PC-3 (cell line): ENCODE data around the gene HEXIM1. TPM values are rescaled to one million over a fixed set of nuclear protein-coding genes. Genes with fewer than 3 reads are reported as not detected.

Experiments used
- ATAC-seq: fragments of 200-7000 bp; cut with Tn5 transposase; 2 replicates; pipeline ENCODE4 v1.9.1; 2020; ENCODE audit warnings: mild to moderate bottlenecking, moderate library complexity
- Bru-seq: library from RNA; stranded (reverse); fragments of 400-500 nt; gene quantifications from one replicate; lab custom pipeline; 2021; lab: Mats Ljungman, UMichigan
- BruChase-seq, 2 experiments: library from RNA; stranded (reverse); fragments of 400-500 nt; gene quantifications; one replicate each; lab custom pipeline; 2021; lab: Mats Ljungman, UMichigan
- BruUV-seq: library from RNA; stranded (reverse); fragments of 400-500 nt; replicated peaks from 2 replicates; lab custom pipeline; 2021; lab: Mats Ljungman, UMichigan
- CTCF ChIA-PET: fragments of 300-600 bp; sonication (Branson Sonifier 250); formaldehyde crosslinking; loops from one replicate; lab custom pipeline; 2022; ENCODE audit warnings: antibody characterized with exemption; lab: Charles Lee
- POLR2A ChIA-PET: fragments of 300-600 bp; sonication (Branson Sonifier 250); formaldehyde crosslinking; loops from one replicate; lab custom pipeline; 2022; ENCODE audit warnings: antibody characterized with exemption; ENCODE audit not compliant: unreplicated experiment; lab: Charles Lee
- DNase-seq: peaks from one replicate; pipeline ENCODE4 v3.0.0-alpha.2; 2015
- H2AFZ ChIP-seq: fragments of 300-600 bp; sonication (generic); 2 replicates; pipeline ENCODE4 v1.6.0; 2016; ENCODE audit warnings: antibody characterized with exemption, low read length
- H3F3A ChIP-seq: fragments of 300-600 bp; sonication (generic); one replicate; pipeline ENCODE4 v1.6.0; 2017; ENCODE audit warnings: antibody characterized with exemption, low read length, control low read depth, mild to moderate bottlenecking; ENCODE audit not compliant: unreplicated experiment
- H3K27ac ChIP-seq: fragments of 300-600 bp; sonication (generic); 2 replicates; pipeline ENCODE4 v1.5.1; 2016; ENCODE audit warnings: mild to moderate bottlenecking, low read length
- H3K27me3 ChIP-seq: fragments of 300-600 bp; sonication (generic); 2 replicates; pipeline ENCODE4 v1.6.1; 2016; ENCODE audit warnings: low read length, mixed read lengths
- H3K36me3 ChIP-seq: fragments of 300-600 bp; sonication (generic); 2 replicates; pipeline ENCODE4 v1.6.1; 2016; ENCODE audit warnings: low read depth, mixed run types, low read length, mixed read lengths
- H3K4me1 ChIP-seq: fragments of 300-600 bp; sonication (generic); 2 replicates; pipeline ENCODE4 v1.5.1; 2016; ENCODE audit warnings: low read length; ENCODE audit not compliant: insufficient read depth
- H3K4me2 ChIP-seq: fragments of 300-600 bp; sonication (generic); 2 replicates; pipeline ENCODE4 v1.6.0; 2016; ENCODE audit warnings: low read length
- H3K4me3 ChIP-seq: fragments of 300-600 bp; sonication (generic); 2 replicates; pipeline ENCODE4 v1.5.1; 2016; ENCODE audit warnings: mild to moderate bottlenecking, low read length, mixed read lengths
- H3K79me2 ChIP-seq: fragments of 300-600 bp; sonication (generic); 2 replicates; pipeline ENCODE4 v1.6.1; 2017; ENCODE audit warnings: low read length, mixed read lengths
- H3K9ac ChIP-seq: fragments of 300-600 bp; sonication (generic); 2 replicates; pipeline ENCODE4 v1.6.0; 2016; ENCODE audit warnings: mild to moderate bottlenecking, low read length
- H3K9me2 ChIP-seq: fragments of 300-600 bp; sonication (generic); replicated peaks from 2 replicates; pipeline ENCODE4 v1.6.1; 2016; ENCODE audit warnings: mixed run types, low read length, mixed read lengths
- H3K9me3 ChIP-seq: fragments of 300-600 bp; sonication (generic); 2 replicates; pipeline ENCODE4 v1.6.1; 2016; ENCODE audit warnings: low read length, mixed read lengths
- H4K20me1 ChIP-seq: fragments of 300-600 bp; sonication (generic); 2 replicates; pipeline ENCODE4 v1.6.1; 2016; ENCODE audit warnings: low read length, mixed read lengths
- EZH2 ChIP-seq: fragments of 300-600 bp; sonication (generic); IDR thresholded peaks from one replicate; pipeline ENCODE4 v1.6.1; 2017; ENCODE audit warnings: antibody characterized with exemption, mild to moderate bottlenecking, low read length; ENCODE audit not compliant: unreplicated experiment
- EZH2phosphoT487 ChIP-seq: fragments of 300-600 bp; sonication (generic); IDR thresholded peaks from 2 replicates; pipeline ENCODE4 v1.6.1; 2018; ENCODE audit warnings: mild to moderate bottlenecking, antibody characterized with exemption, low read length, borderline replicate concordance
- intact Hi-C: fragments of 100-400 bp; cut with micrococcal nuclease; formaldehyde crosslinking; loops from 2 replicates; pipeline ENCODE4 v1.9.0; 2023
- long read RNA-seq: library from polyadenylated mRNA; unstranded; transcript quantifications from one replicate; pipeline ENCODE4 v2.0.0, GENCODE V29; 2021; ENCODE audit not compliant: unreplicated experiment
- total RNA-seq: library from RNA; depleted of rRNA; stranded (reverse); fragments of >200 nt; gene quantifications from 2 replicates; pipeline ENCODE4 v1.2.3, GENCODE V29; 2014; rRNA removed
- TF ChIP-seq, protein P1 (sequence below): fragments of 300-600 bp; sonication (generic); conservative IDR thresholded peaks from 2 replicates; pipeline ENCODE4 v1.5.1; 2017; ENCODE audit warnings: antibody characterized with exemption, low read depth, mild to moderate bottlenecking, low read length

HEXIM1 gene, protein sequence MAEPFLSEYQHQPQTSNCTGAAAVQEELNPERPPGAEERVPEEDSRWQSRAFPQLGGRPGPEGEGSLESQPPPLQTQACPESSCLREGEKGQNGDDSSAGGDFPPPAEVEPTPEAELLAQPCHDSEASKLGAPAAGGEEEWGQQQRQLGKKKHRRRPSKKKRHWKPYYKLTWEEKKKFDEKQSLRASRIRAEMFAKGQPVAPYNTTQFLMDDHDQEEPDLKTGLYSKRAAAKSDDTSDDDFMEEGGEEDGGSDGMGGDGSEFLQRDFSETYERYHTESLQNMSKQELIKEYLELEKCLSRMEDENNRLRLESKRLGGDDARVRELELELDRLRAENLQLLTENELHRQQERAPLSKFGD
- 47.3 and 59.0 TPM in 2 replicates for total RNA-seq
- Bru-seq, nascent RNA = percentile 98 among the genes with signal in this experiment
- percentile 99 among the genes with signal in this experiment for BruChase-seq, experiment 1, labeled RNA remaining after a 6-hour chase
- BruChase-seq, experiment 2, labeled RNA remaining after a 2-hour chase = percentile 99 among the genes with signal in this experiment
- long read RNA-seq, transcript HEXIM1-201 (1 exons, 3,600 nt) = major isoform, 137 of 139 reads
- long read RNA-seq, partial matches to known transcripts = 0 of 139 reads
- long read RNA-seq, other reads (novel, unspliced or antisense) = 2 of 139 reads

DNA sequence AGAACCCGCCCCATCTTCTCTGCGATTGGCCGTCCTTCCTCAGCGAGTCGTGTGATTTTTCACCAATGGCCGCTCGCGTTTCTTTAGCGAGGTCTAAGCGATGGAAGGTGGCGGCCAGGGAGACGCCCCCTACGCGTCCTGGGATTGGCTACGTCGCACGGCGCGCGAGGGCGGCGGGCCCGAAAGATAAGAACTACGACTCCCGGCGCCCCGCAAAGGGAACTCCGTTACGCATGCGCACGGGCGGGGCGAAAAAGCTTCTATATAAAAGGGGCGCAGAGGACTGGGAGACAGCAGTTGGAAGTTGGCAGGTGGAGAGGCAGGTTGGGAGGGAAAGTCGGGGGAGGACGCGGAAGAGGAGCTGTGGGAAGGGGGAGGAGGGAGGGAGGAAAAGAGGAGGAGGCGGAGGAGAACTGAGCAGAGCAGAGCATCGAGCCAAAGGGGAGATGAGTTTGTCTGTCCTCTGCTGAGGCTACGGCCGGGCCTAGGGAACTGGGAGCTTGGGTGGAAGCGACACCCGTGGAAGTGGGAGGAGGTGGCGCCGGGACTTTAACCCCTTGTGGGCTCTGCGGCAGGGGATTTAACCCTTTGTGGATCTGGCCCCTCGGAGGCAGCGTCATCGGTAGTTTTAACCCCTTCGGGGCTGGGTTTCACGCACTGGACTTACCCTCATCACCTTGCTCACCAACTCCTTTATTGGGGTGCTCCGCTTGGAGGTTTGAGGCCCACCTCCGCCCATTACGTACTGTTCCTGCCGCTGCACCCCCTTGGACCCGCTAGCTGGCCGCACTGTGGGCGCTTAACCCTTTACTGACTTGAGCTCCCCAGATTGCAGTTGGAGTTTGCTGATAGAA lies at the start of gene HEXIM1:
HEXIM1 (plus strand) TSS at position 293 of the 854 bp plus-strand sequence. CDS start 716 bp downstream, outside the sequence.
- TSS peak; percentile 73 for BruUV-seq
- intact Hi-C loops = loop anchor here (1.0 kb wide), 3 partner anchors 13 to 50 kb away; partner anchors contain the start of genes ACBD4 and HEXIM2
- CTCF ChIA-PET = interaction anchor here (0.6 to 5.3 kb wide), 11 partner anchors 10 to 163 kb away, joined by 3 to 153 read pairs (median 6); partner anchors contain the start of genes ACBD4 and HEXIM2
- H3K9me3 ChIP-seq = no peaks in the 10 kb centered on the region
- ATAC-seq (peak; percentile 72), DNase-seq (peak; percentile 100)
- H3K27ac ChIP-seq = peak within 1 kb of the TSS; percentile 90
- POLR2A ChIA-PET = interaction anchor here (0.5 to 4.2 kb wide), 20 partner anchors 10 to 441 kb away, joined by 3 to 77 read pairs (median 10); partner anchors contain the start of genes ACBD4, HEXIM2 and MAP3K14
- peaks cover 34% of the 10 kb centered on the region for H4K20me1 ChIP-seq
- peaks cover 27% of the 10 kb centered on the region for H3K4me1 ChIP-seq
- no peaks in the 10 kb centered on the region for H3K9me2 ChIP-seq
- H3K36me3 ChIP-seq = 0 out of 2 replicates have a peak, but pooled peaks cover 4% of the 10 kb centered on the region
- peak within 1 kb of the TSS; percentile 92 for H3K4me2 ChIP-seq
- TF ChIP-seq, protein P1, sequence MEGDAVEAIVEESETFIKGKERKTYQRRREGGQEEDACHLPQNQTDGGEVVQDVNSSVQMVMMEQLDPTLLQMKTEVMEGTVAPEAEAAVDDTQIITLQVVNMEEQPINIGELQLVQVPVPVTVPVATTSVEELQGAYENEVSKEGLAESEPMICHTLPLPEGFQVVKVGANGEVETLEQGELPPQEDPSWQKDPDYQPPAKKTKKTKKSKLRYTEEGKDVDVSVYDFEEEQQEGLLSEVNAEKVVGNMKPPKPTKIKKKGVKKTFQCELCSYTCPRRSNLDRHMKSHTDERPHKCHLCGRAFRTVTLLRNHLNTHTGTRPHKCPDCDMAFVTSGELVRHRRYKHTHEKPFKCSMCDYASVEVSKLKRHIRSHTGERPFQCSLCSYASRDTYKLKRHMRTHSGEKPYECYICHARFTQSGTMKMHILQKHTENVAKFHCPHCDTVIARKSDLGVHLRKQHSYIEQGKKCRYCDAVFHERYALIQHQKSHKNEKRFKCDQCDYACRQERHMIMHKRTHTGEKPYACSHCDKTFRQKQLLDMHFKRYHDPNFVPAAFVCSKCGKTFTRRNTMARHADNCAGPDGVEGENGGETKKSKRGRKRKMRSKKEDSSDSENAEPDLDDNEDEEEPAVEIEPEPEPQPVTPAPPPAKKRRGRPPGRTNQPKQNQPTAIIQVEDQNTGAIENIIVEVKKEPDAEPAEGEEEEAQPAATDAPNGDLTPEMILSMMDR = no peak
- no peak for TF ChIP-seq EZH2
- TF ChIP-seq EZH2phosphoT487 = no peak
- peak within 1 kb of the TSS; percentile 92 for H2AFZ ChIP-seq
- peak within 1 kb of the TSS; percentile 95 for H3K9ac ChIP-seq
- peaks cover 57% of the 10 kb centered on the region for H3K79me2 ChIP-seq
- H3K4me3 ChIP-seq = peak within 1 kb of the TSS; percentile 91
- H3K27me3 ChIP-seq = no peaks in the 10 kb centered on the region
- peaks cover 8% of the 10 kb centered on the region for H3F3A ChIP-seq

DNA sequence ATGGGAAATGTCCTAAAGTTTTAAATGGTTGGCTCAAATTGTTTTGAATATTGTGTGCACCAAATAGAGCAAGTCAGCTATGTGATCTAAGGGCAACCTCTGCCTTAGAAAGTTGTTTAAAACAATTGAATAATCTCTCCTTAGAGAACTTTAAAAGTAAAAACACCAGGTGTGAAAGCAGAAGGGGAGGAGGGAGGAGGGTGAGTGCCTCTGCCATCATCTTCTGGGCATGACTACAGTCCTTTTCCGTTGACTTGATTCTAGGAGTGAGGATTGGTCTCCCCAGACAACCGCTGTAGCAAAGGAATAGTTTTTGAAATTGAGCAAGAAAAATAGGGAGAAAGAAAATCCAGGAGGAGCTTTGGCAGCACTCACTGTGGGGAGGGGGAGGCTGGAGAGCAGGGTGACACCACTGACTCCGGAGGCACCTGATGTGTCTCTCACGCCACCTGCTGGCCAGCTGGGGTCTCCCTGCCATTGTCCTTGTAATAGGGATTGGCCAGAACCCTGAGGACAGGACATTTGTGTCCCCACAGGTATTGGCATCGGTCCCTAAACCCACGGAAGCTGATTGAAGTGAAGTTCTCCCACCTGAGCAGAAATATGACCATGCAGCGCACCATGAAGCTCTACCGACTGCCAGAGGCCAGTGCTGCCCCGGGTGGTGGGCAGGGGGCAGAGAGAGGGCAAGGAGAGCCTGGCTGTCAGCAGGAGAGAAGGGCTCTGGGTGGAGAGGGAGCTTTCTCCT lies 49.2 kb upstream of the HEXIM1 start:
- DNase-seq (peak; percentile 92), ATAC-seq (peak; percentile 98)
- H2AFZ ChIP-seq = no peak overlapping the region
- H3K9ac ChIP-seq = no peak overlapping the region
- no peak for TF ChIP-seq EZH2phosphoT487
- TF ChIP-seq, protein P1 = peak; percentile 98
- TF ChIP-seq EZH2 = no peak
- H3K79me2 ChIP-seq = 0 out of 2 replicates have a peak, but pooled peaks cover 1% of the 10 kb centered on the region
- POLR2A ChIA-PET = interaction anchor here (1.0 kb wide), 1 partner anchor 38 kb away, joined by 3 read pairs; no protein-coding TSS in a partner anchor
- H3K36me3 ChIP-seq = peaks cover 72% of the 10 kb centered on the region
- H3K4me3 ChIP-seq = no peak overlapping the region
- H3K9me2 ChIP-seq = no peaks in the 10 kb centered on the region
- H4K20me1 ChIP-seq = no peaks in the 10 kb centered on the region
- intact Hi-C loops = no loop called here
- H3K9me3 ChIP-seq = no peaks in the 10 kb centered on the region
- no peak overlapping the region for H3K4me2 ChIP-seq
- no peak overlapping the region for H3K27ac ChIP-seq
- BruUV-seq = no TSS peak
- CTCF ChIA-PET = interaction anchor here (0.6 to 1.5 kb wide), 4 partner anchors 36 to 179 kb away, joined by 3 to 9 read pairs (median 4); partner anchors contain the start of gene ACBD4
- H3F3A ChIP-seq = no peaks in the 10 kb centered on the region
- H3K4me1 ChIP-seq = no peaks in the 10 kb centered on the region
- H3K27me3 ChIP-seq = no peaks in the 10 kb centered on the region
